ENCODE measurements around the gene STEAP4.

Gene STEAP4

DNA sequence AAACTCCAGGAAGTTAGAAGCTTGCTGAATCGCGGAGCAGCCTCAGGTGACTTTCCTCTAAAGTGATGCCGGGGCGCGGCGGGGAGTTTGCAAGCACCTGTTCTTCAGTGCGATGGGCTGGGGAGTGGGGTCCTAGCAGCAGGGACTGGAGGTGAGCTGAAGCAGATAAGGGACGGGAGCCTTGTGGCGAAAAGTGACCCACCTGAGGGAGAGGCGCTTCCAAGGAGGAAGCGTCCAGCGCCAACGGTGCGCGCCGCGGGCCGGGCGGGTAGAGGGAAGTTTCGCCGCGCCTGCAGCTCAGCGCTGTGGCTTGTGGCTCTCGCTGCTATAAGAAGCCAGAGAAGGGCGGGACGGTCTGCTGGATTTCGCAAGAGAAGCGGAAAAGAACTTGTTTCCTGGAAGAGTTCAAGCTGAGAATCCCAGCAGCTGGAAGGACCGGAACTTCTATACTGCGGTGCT lies at the start of gene STEAP4:
TSS of gene STEAP4 (minus strand) at position 305 of the 459 bp plus-strand sequence. CDS start 22,625 bp downstream, outside the sequence.
- peak in 2 of 11 experiments; percentile 27 to 37; a peak in 2 of 22 replicates for TF ChIP-seq Cebpa-rat (IDR thresholded peaks at IDR 0.05)
- H3K36me3 ChIP-seq: no peaks in the 10 kb centered on the region
- H4K20me1 ChIP-seq: no peaks in the 10 kb centered on the region
- no peaks in the 10 kb centered on the region for H3K27me3 ChIP-seq
- no peak within 1 kb of the TSS for H3K4me2 ChIP-seq
- peaks cover 0 to 8% (median 0%) of the 10 kb centered on the region in 11 experiments; a peak in 4 of 22 replicates for H3K9me3 ChIP-seq (replicated peaks in 1 of 11)
- no peaks in the 10 kb centered on the region for H3K4me1 ChIP-seq
- no peak within 1 kb of the TSS for H3K9ac ChIP-seq
- no peak within 1 kb of the TSS for H3K27ac ChIP-seq
- H3K4me3 ChIP-seq: no peak within 1 kb of the TSS

DNA sequence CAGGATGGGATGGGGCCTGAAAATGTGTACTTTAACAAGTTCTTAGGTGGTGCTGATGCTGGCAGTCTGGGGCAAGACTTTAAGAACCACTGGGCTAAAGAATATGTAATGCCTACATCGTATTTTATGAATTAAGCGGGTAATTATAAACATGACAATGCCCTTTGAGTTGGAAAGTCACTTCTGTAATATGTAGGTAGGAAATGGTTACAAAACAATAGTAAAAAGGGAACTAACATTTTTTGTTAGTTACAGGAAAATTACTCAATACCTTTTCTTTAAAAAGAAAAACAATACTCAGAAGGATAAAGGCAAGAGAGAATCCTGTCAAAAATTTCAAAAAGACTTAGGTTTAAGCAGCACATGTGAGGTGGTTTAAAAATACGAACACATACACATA lies 48.3 kb upstream of the STEAP4 start:
- no peaks in the 10 kb centered on the region for H3K9me3 ChIP-seq (replicated peaks in 1 of 11)
- no peaks in the 10 kb centered on the region for H4K20me1 ChIP-seq
- H3K4me3 ChIP-seq: no peak overlapping the region
- TF ChIP-seq Cebpa-rat (IDR thresholded peaks at IDR 0.05): no peak
- H3K36me3 ChIP-seq: no peaks in the 10 kb centered on the region
- H3K27ac ChIP-seq: peak overlapping the region in 5 of 11 experiments; percentile 14 to 71 (median 48); a peak in 9 of 22 replicates
- no peaks in the 10 kb centered on the region for H3K27me3 ChIP-seq
- H3K9ac ChIP-seq: no peak overlapping the region; a peak in 1 of 22 replicates
- H3K4me1 ChIP-seq: peaks cover 0 to 23% (median 6%) of the 10 kb centered on the region in 10 experiments; a peak in 11 of 20 replicates
- H3K4me2 ChIP-seq: peak overlapping the region in 6 of 11 experiments; percentile 16 to 62 (median 34); a peak in 9 of 22 replicates

DNA sequence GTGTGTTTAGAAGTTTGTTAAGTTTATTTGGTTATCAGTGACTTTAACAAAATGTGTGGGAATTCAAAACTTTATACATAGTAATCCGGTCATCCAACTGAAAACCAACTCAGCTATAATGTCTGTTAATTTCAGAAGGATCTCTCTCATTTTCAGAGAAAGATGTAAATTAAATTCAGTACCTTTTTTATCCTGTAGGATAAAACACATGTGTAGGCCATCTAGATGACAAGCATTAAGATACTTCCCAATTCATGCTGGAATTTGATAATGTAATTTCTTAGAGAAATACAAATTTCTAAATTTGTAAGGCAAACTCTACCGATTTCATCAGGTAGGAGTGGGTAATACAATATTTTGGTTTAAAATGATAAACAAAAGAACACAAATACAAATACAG lies 43.4 kb upstream of the STEAP4 start:
- Histone ChIP-seq H4K20me1 (no peaks in the 10 kb centered on the region), H3K4me2 (no peak overlapping the region), H3K27ac (no peak overlapping the region), H3K9ac (no peak overlapping the region), H3K27me3 (no peaks in the 10 kb centered on the region), H3K4me1 (peaks cover 0 to 12% (median 6%) of the 10 kb centered on the region in 10 experiments; a peak in 11 of 20 replicates), H3K9me3 (replicated peaks in 1 of 11) (no peaks in the 10 kb centered on the region), H3K4me3 (no peak overlapping the region), H3K36me3 (no peaks in the 10 kb centered on the region)
- TF ChIP-seq Cebpa-rat (IDR thresholded peaks at IDR 0.05): no peak

DNA sequence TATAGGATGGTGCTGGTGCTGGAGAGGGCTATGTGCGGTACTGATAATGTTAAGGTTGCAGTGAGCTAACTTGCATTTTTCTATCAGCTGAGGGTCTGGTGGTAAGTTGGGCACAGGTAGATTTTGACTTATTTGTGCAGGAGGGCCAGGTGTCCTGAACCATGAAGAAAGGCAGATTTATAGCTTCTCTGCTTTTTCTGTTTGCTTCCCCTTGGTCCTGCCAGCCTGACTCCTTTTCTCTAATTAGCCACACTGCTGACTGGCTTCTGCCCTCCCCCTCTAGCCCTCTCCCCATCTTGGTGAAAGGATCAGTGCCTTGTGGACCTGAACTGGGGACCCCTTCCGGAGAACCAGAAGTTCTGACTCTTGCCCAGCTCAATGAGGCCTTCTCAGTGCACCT lies 40.8 kb upstream of the STEAP4 start:
- no peak overlapping the region for H3K27ac ChIP-seq
- H4K20me1 ChIP-seq: no peaks in the 10 kb centered on the region
- H3K36me3 ChIP-seq: no peaks in the 10 kb centered on the region
- H3K4me1 ChIP-seq: no peaks in the 10 kb centered on the region
- no peak overlapping the region for H3K4me3 ChIP-seq
- TF ChIP-seq Cebpa-rat (IDR thresholded peaks at IDR 0.05): no peak
- H3K4me2 ChIP-seq: no peak overlapping the region
- H3K27me3 ChIP-seq: no peaks in the 10 kb centered on the region
- no peak overlapping the region for H3K9ac ChIP-seq
- no peaks in the 10 kb centered on the region for H3K9me3 ChIP-seq (replicated peaks in 1 of 11)

DNA sequence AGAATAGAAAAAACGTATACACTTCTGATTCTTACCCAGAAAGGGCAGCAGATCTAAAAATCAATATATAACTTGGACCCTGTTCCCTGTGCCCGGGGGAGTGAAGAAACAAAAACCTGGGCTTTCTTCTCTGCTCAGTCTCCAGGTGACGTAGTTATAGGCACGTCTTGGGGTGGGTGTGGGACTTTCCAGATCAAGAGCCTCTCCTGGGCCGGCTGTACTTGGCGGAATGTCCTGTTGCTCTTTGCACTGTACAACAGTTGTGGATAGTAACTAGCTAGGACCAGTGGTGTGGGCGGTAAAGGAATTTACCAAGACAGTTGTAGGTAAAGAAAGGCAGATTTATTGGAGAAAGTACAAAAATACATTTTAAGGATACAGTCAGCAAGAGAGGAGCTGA lies 40.4 kb upstream of the STEAP4 start:
- Histone ChIP-seq H3K27me3 (no peaks in the 10 kb centered on the region), H3K4me3 (no peak overlapping the region), H3K4me2 (no peak overlapping the region), H4K20me1 (no peaks in the 10 kb centered on the region), H3K4me1 (no peaks in the 10 kb centered on the region), H3K9ac (no peak overlapping the region), H3K27ac (no peak overlapping the region), H3K9me3 (replicated peaks in 1 of 11) (no peaks in the 10 kb centered on the region), H3K36me3 (no peaks in the 10 kb centered on the region)
- no peak for TF ChIP-seq Cebpa-rat (IDR thresholded peaks at IDR 0.05)

DNA sequence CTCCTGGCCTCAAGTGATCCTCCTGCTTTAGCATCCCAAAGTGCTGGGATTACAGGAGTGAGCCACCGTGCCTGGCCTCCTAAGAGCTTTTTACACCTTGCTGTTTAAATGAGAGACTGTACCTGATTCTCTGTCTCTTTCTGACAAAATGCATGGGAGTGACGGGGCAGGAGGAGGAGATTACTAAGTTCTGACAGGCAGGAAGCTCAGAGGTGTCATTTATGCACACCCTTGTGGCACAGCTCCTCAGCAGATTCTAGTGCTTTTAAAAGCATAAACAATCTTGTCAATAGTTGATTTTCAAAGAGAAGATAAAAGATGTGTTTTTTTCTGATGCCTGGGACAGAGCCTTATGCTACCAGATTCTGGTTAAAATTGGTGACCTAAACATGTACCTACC lies 39.7 kb upstream of the STEAP4 start:
- Histone ChIP-seq H3K36me3 (no peaks in the 10 kb centered on the region), H3K9me3 (replicated peaks in 1 of 11) (no peaks in the 10 kb centered on the region), H3K9ac (no peak overlapping the region), H3K27ac (no peak overlapping the region), H3K4me3 (no peak overlapping the region), H4K20me1 (no peaks in the 10 kb centered on the region), H3K4me2 (no peak overlapping the region), H3K4me1 (no peaks in the 10 kb centered on the region), H3K27me3 (no peaks in the 10 kb centered on the region)
- TF ChIP-seq Cebpa-rat (IDR thresholded peaks at IDR 0.05): no peak

DNA sequence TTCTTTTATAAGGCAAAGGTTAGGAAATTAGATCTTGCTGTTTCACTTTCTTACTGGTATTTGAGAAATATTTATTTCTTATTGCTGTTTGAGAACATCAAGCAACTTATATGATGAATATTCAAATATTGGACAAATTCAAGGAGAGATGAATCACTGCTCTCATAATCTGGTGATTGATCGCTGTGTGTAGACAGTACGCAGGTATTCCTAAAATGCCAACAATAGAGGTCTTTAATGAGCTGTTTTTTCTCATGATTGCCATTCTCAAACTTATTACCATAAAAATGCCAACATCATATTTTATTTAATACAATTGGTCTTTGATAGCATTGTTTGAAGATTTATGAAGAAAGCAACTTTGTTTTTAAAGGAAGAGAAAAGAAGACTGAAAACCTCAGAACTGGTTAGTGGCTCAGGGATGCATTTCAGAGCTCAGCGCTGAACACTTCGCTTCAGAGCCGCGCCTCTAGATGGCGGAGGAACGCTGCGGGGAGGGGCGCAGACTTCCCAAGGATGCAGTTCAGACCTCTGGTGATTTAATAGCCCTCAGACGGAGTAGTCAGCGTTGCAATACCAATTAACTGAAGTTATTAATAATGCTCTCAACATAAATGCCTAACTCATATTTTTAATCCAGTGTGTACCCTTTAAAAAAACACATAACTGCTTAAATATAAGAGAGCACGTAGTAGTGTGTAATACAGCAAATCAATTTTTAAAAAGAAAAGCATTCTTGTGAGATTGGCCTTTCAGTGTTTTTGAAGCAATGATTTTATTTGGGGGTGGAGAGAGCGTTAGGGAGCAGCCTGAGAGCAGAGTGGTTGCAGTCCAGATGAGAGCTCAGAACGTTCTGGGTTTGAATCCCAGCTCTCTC lies 38.5 kb upstream of the STEAP4 start:
- TF ChIP-seq Cebpa-rat (IDR thresholded peaks at IDR 0.05): no peak
- Histone ChIP-seq H3K4me2 (no peak overlapping the region), H3K4me3 (no peak overlapping the region), H3K4me1 (no peaks in the 10 kb centered on the region), H3K9me3 (replicated peaks in 1 of 11) (no peaks in the 10 kb centered on the region), H4K20me1 (no peaks in the 10 kb centered on the region), H3K27me3 (no peaks in the 10 kb centered on the region), H3K9ac (no peak overlapping the region), H3K27ac (no peak overlapping the region), H3K36me3 (no peaks in the 10 kb centered on the region)

DNA sequence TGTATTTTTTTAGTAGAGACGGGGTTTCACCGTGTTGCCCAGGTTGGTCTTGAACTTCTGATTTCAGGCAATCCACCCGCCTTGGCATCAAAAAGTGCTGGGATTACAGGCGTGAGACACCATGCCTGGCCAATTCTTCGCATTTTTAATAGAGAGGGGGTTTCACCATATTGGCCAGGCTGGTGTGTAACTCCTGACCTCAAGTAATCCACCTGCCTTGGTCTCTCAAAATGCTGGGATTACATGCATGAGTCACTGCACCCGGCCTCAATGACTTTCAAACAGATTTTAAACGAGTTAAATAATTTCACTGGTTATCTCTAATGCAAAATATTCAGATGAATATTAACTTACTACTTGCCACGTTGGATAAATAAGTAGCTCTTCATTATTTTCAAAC lies 37.6 kb upstream of the STEAP4 start:
- Histone ChIP-seq H3K36me3 (no peaks in the 10 kb centered on the region), H3K4me2 (no peak overlapping the region), H3K9me3 (replicated peaks in 1 of 11) (no peaks in the 10 kb centered on the region), H3K27ac (no peak overlapping the region), H3K9ac (no peak overlapping the region), H4K20me1 (no peaks in the 10 kb centered on the region), H3K4me3 (no peak overlapping the region), H3K27me3 (no peaks in the 10 kb centered on the region), H3K4me1 (no peaks in the 10 kb centered on the region)
- TF ChIP-seq Cebpa-rat (IDR thresholded peaks at IDR 0.05): no peak

DNA sequence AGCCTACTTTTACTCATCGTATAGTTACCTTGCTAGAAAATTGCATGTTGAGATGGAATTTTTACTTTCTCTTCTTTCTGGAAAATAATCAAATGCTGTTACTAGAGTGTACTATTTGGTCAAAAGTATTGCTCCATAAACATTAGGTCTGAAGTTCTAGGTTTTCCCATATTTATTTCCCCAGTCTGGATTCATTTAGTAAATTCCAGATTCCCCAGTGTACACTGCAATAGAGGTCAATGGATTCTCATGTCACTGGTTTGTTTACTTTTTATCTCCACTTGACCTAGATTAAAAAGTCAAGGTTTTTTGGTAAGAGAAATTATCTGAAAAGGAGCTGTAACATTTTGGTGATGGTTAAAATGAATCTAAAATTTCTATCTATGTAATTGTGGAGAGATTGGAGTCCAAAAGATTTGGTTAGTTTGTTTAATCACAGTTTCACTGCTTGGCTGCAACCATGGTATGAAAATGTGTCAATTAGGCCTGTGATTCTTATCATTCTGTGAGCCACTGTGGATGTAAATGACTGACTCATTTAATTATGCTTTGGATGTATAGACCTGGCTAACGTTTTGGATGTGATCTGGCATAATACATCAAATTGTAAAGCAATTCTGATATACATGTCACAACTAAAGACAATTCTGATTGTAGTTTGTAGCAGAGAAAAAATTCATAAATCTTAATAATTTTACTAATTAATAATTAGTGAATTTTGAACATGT lies 32.7 kb upstream of the STEAP4 start:
- H3K9ac ChIP-seq: no peak overlapping the region
- TF ChIP-seq Cebpa-rat (IDR thresholded peaks at IDR 0.05): no peak
- H3K4me2 ChIP-seq: no peak overlapping the region
- H3K27ac ChIP-seq: no peak overlapping the region
- H4K20me1 ChIP-seq: no peaks in the 10 kb centered on the region
- H3K27me3 ChIP-seq: no peaks in the 10 kb centered on the region
- no peak overlapping the region for H3K4me3 ChIP-seq
- no peaks in the 10 kb centered on the region for H3K36me3 ChIP-seq
- no peaks in the 10 kb centered on the region for H3K9me3 ChIP-seq (replicated peaks in 1 of 11)
- H3K4me1 ChIP-seq: no peaks in the 10 kb centered on the region

All from BLaER1 treated with 17β-estradiol and CSF1 and Interleukin-3, amounts not matched to agents 10 nM and 100 nM (cell line).